ENCODE data around the gene GABRB3. TPM values are rescaled to one million over a fixed set of nuclear protein-coding genes. Genes with fewer than 3 reads are reported as not detected.
A peak's percentile ranks its signal among the peaks of the same experiment; 100 is the strongest.

Gene GABRB3
- polyA plus RNA-seq, 1 donor (not counting 4 experiments of a cell fraction or from before 2014, with no cell fraction given): 0.81 TPM

DNA sequence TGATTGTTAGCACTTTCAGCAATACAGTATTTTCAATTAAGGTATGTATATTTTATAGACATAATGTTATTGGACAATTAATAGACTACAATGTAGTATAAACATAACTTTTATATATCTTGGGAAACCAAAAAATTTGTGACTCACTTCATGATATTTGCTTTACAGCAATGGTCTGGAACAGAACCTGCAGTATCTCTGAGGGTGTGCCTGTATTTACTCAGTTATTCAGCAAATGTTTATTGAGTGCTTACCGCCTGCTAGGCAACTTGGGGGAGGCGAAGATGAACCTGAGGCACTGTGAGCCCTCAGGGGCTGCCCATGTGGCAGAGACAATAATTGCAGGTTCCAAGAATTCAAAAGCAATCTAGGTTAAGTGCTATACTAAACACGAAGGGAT is 144.8 kb downstream of the GABRB3 start:
- Histone ChIP-seq H4K20me1 (ENCODE audit: control insufficient read depth, extremely low read depth, insufficient read depth, low read length) (no peaks in the 10 kb centered on the region), H3K27ac (ENCODE audit: control insufficient read depth, insufficient read depth, low read length) (no peak overlapping the region), H3K27me3 (ENCODE audit: control insufficient read depth, extremely low read depth, insufficient read depth, low read length) (no peaks in the 10 kb centered on the region), H3K4me2 (ENCODE audit: control insufficient read depth, extremely low read depth, insufficient read depth, low read depth, low read length) (peak overlapping the region; percentile 4), H3K36me3 (ENCODE audit: control insufficient read depth in 2 of 2, extremely low read depth in 1 of 2, insufficient read depth in 2 of 2, low read length in 2 of 2) (no peaks in the 10 kb centered on the region), H2AFZ (ENCODE audit: control insufficient read depth, low read length) (no peak overlapping the region), H3K4me3 (ENCODE audit: control insufficient read depth in 2 of 3, extremely low read depth in 1 of 3, insufficient read depth in 2 of 3, low read depth in 1 of 3, low read length in 3 of 3) (peak overlapping the region in 1 of 3 experiments; percentile 32), H3K9me1 (ENCODE audit: control insufficient read depth, extremely low read depth, insufficient read depth, low read length) (no peaks in the 10 kb centered on the region), H3K4me1 (ENCODE audit: control insufficient read depth, extremely low read depth, insufficient read depth, low read length) (no peaks in the 10 kb centered on the region), H3K9me3 (ENCODE audit: control insufficient read depth, low read depth, low read length) (peaks cover 9% of the 10 kb centered on the region), H3K79me2 (ENCODE audit: control insufficient read depth, insufficient read depth, low read length) (no peaks in the 10 kb centered on the region), H3K9ac (ENCODE audit: control insufficient read depth, extremely low read depth, insufficient read depth, low read length) (no peak overlapping the region)
- DNase-seq (ENCODE audit: low read depth, low spot score) (no peak), FAIRE-seq (no peak)
- no peak for TF ChIP-seq EZH2 (IDR thresholded peaks at IDR 0.05; ENCODE audit: low read length)
- no peak for TF ChIP-seq CTCF (optimal IDR thresholded peaks at IDR 0.05 in 1 of 3, IDR thresholded peaks at IDR 0.05 in 1 of 3, conservative IDR thresholded peaks at IDR 0.05 in 1 of 3; ENCODE audit: extremely low read depth in 1 of 3, insufficient read depth in 2 of 3, low read length in 3 of 3)
- dilution Hi-C loops (cut with MboI; ENCODE audit: extremely low pct_ligation_motif_present, low sequenced_read_pairs): no loop called here

- H3K4me3 ChIP-seq (ENCODE audit: control insufficient read depth in 2 of 3, extremely low read depth in 1 of 3, insufficient read depth in 2 of 3, low read depth in 1 of 3, low read length in 3 of 3): no peak overlapping the region
- H3K27me3 ChIP-seq (ENCODE audit: control insufficient read depth, extremely low read depth, insufficient read depth, low read length): no peaks in the 10 kb centered on the region
- dilution Hi-C loops (cut with MboI; ENCODE audit: extremely low pct_ligation_motif_present, low sequenced_read_pairs): no loop called here
- H3K27ac ChIP-seq (ENCODE audit: control insufficient read depth, insufficient read depth, low read length): no peak overlapping the region
- FAIRE-seq: no peak
- H3K9me3 ChIP-seq (ENCODE audit: control insufficient read depth, low read depth, low read length): peaks cover 5% of the 10 kb centered on the region
- TF ChIP-seq EZH2 (IDR thresholded peaks at IDR 0.05; ENCODE audit: low read length): no peak
- no peak for TF ChIP-seq CTCF (optimal IDR thresholded peaks at IDR 0.05 in 1 of 3, IDR thresholded peaks at IDR 0.05 in 1 of 3, conservative IDR thresholded peaks at IDR 0.05 in 1 of 3; ENCODE audit: extremely low read depth in 1 of 3, insufficient read depth in 2 of 3, low read length in 3 of 3)
- H2AFZ ChIP-seq (ENCODE audit: control insufficient read depth, low read length): no peak overlapping the region
- no peaks in the 10 kb centered on the region for H3K36me3 ChIP-seq (ENCODE audit: control insufficient read depth in 2 of 2, extremely low read depth in 1 of 2, insufficient read depth in 2 of 2, low read length in 2 of 2)
- no peak overlapping the region for H3K9ac ChIP-seq (ENCODE audit: control insufficient read depth, extremely low read depth, insufficient read depth, low read length)
- no peaks in the 10 kb centered on the region for H3K9me1 ChIP-seq (ENCODE audit: control insufficient read depth, extremely low read depth, insufficient read depth, low read length)
- no peak for DNase-seq (ENCODE audit: low read depth, low spot score)
- no peaks in the 10 kb centered on the region for H3K79me2 ChIP-seq (ENCODE audit: control insufficient read depth, insufficient read depth, low read length)
- H3K4me1 ChIP-seq (ENCODE audit: control insufficient read depth, extremely low read depth, insufficient read depth, low read length): no peaks in the 10 kb centered on the region
- no peak overlapping the region for H3K4me2 ChIP-seq (ENCODE audit: control insufficient read depth, extremely low read depth, insufficient read depth, low read depth, low read length)
- no peaks in the 10 kb centered on the region for H4K20me1 ChIP-seq (ENCODE audit: control insufficient read depth, extremely low read depth, insufficient read depth, low read length)
These were observed 148.7 kb downstream of the GABRB3 start for GRCh38 chr15:26624128-26624527.
